Activated naive CD4-positive, alpha-beta T cell treated with anti-CD3 and anti-CD28 coated beads, Interleukin-2, amount 50 U/mL, for 72 hours (primary cell): Measurements from ENCODE around the gene TBC1D19. TPM values are rescaled to one million over a fixed set of nuclear protein-coding genes. Genes with fewer than 3 reads are reported as not detected.

Source experiments
- ATAC-seq, 2 donors: fragments of 150-1000 bp; cut with Tn5 transposase; 2 replicates each; pipeline ENCODE4 v1.10.0; 2021; ENCODE audit warnings: mild to moderate bottlenecking in 2 of 2, moderate library complexity in 2 of 2
- DNase-seq, 2 donors: peaks; one replicate each; pipeline ENCODE4 v3.0.0; 2021 to 2022; ENCODE audit warnings: low spot score in 2 of 2
- H3K27ac Mint-ChIP-seq, 2 donors: one replicate each; pipeline ENCODE4 v1.8.0; 2022; ENCODE audit warnings: mild to moderate bottlenecking in 2 of 2, mixed read lengths in 2 of 2
- H3K36me3 Mint-ChIP-seq, 2 donors: one replicate each; pipeline ENCODE4 v1.8.0; 2022; ENCODE audit warnings: mixed read lengths in 2 of 2
- H3K9me3 Mint-ChIP-seq, 2 donors: one replicate each; pipeline ENCODE4 v1.8.0; 2022; ENCODE audit warnings: mixed read lengths in 2 of 2
- total RNA-seq, 2 donors: library from RNA; stranded (reverse); gene quantifications; one replicate each; pipeline ENCODE4 v1.2.3, GENCODE V29; 2022

Gene TBC1D19
- total RNA-seq, 2 donors from 2014 or later: 4.8 to 5.5 TPM

- DNase-seq: no peak
- ATAC-seq: no peak
- Mint-ChIP-seq H3K9me3 (peaks cover 0 to 7% of the 10 kb centered on the region in 2 donors), H3K36me3 (peaks cover 0 to 9% of the 10 kb centered on the region in 2 donors), H3K27ac (no peak overlapping the region)
Observed at GRCh38 chr4:26792639-26793038, 208.8 kb downstream of the TBC1D19 start.

GRCh38 chr4:26793735-26794134 is 209.9 kb downstream of the TBC1D19 start:
- ATAC-seq (no peak), DNase-seq (no peak)
- H3K9me3 Mint-ChIP-seq: peaks cover 0 to 7% of the 10 kb centered on the region in 2 donors
- no peak overlapping the region for H3K27ac Mint-ChIP-seq
- H3K36me3 Mint-ChIP-seq: peaks cover 0 to 9% of the 10 kb centered on the region in 2 donors

- Mint-ChIP-seq H3K9me3 (no peaks in the 10 kb centered on the region), H3K36me3 (no peaks in the 10 kb centered on the region), H3K27ac (no peak overlapping the region)
- no peak for DNase-seq
- ATAC-seq: no peak
Observed at GRCh38 chr4:26796081-26796480, 212.2 kb downstream of the TBC1D19 start.

DNA sequence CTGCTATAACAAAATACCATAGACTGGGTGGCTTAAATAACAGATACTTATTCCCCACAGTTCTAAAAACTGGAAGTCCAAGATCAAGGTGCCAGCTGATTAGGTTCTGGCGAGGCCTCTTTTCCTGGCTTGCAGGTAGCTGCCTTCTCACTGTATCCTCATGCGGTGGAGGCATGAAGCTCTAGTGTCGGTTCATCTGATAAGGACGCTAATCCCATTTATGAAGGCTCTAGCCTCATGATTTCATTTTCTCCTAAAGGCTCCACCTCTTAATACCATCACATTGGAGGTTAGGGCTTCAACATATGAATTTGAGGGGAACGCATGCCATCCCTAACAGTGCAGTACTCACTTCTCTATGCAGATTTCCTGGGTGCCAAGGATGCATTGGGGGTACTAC is 218.9 kb downstream of the TBC1D19 start:
- Mint-ChIP-seq H3K27ac (no peak overlapping the region), H3K9me3 (no peaks in the 10 kb centered on the region), H3K36me3 (no peaks in the 10 kb centered on the region)
- DNase-seq (no peak), ATAC-seq (no peak)

DNA sequence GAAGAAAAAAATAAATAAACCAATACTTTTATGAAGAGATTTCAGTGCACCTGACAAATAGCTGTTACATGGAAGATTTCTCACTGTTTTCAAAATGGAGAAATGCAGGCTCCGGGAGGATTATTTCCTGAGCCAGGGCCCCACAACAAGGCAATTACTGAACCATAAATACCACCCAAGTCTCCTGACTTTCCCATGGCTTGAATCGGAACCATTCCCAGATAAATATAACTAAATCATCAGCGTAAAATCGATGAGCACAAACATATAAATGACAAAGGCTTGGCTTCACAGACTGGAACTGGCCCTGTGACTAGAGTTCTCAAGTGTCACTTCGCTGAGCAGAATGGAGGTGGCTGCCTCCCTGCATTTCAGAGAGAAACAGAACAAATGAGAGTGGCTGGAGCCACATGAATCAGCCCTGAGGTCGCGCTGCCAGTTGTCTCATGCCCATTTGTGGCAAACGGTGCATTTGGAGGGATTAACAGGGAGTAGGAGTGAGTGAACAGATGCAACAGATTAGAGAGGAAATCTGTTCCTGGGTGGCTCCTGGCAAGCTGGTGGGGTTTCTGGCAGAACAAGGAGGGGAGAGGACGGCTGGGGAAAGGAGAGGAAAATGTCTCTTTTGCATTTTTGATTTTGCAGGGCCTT is 219.5 kb downstream of the TBC1D19 start:
- H3K9me3 Mint-ChIP-seq: no peaks in the 10 kb centered on the region
- no peak overlapping the region for H3K27ac Mint-ChIP-seq
- DNase-seq: no peak
- H3K36me3 Mint-ChIP-seq: no peaks in the 10 kb centered on the region
- ATAC-seq: no peak

DNA sequence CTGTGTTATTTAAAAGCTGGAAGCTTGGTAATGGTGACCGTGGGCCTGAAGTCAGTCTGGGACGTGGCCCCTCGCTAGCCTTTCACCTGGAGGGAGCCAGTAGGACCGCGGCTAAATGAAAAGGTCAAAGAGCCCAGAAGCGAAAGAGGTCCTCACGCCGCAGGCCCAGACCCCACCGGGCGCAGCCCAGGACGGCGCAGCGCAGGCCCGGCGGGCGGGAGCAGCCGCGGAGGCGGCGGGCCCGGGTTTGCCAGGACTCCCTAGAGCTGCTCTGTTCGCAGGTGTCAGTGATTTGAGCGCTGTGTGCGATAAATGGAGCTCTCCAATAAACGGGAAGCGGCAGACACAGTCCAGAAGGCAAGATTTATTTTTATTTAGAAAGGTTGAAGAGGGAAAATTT is 220.6 kb downstream of the TBC1D19 start:
- Mint-ChIP-seq H3K27ac (no peak overlapping the region), H3K9me3 (no peaks in the 10 kb centered on the region), H3K36me3 (no peaks in the 10 kb centered on the region)
- DNase-seq (no peak), ATAC-seq (no peak)

GRCh38 chr4:26804925-26805324 is 221.0 kb downstream of the TBC1D19 start:
- DNase-seq: no peak
- Mint-ChIP-seq H3K9me3 (no peaks in the 10 kb centered on the region), H3K27ac (no peak overlapping the region), H3K36me3 (no peaks in the 10 kb centered on the region)
- ATAC-seq: no peak

Other genes starting within 250 kb of the TBC1D19 start
- gene CCKAR, start 93.6 kb upstream of the TBC1D19 start, total RNA-seq: not detected